Activated CD8-positive, alpha-beta memory T cell treated with anti-CD3 and anti-CD28 coated beads, Interleukin-2, amount 50 U/mL, for 24 hours (primary cell): ENCODE data around the gene COPG1.
A peak's percentile ranks its signal among the peaks of the same experiment; 100 is the strongest.

ENCODE experiments used
- DNase-seq: peaks from one replicate; pipeline ENCODE4 v3.0.0-alpha.2; 2020; ENCODE audit errors: extremely low read depth

COPG1 gene

GRCh38 chr3:129278966-129279906, 29.8 kb downstream of the COPG1 start:
- DNase-seq: peak; percentile 17

GRCh38 chr3:129280183-129280582, 30.8 kb downstream of the COPG1 start:
- DNase-seq: no peak

GRCh38 chr3:129281726-129282125, 32.3 kb downstream of the COPG1 start:
- DNase-seq: no peak

GRCh38 chr3:129282727-129283327, 33.4 kb downstream of the COPG1 start:
- no peak for DNase-seq

GRCh38 chr3:129286081-129286480, 36.7 kb downstream of the COPG1 start:
- no peak for DNase-seq

GRCh38 chr3:129288446-129288845, 39.0 kb downstream of the COPG1 start:
- no peak for DNase-seq

GRCh38 chr3:129289201-129289921, 40.0 kb downstream of the COPG1 start:
- no peak for DNase-seq

- DNase-seq: no peak
Measured at GRCh38 chr3:129291236-129291886, 42.0 kb downstream of the COPG1 start.

GRCh38 chr3:129295286-129295685, 45.9 kb downstream of the COPG1 start:
- no peak for DNase-seq

- no peak for DNase-seq
Measured at GRCh38 chr3:129304146-129304961, 54.9 kb downstream of the COPG1 start.

GRCh38 chr3:129304962-129305222, 55.5 kb downstream of the COPG1 start:
- no peak for DNase-seq

GRCh38 chr3:129305592-129306091, 56.2 kb downstream of the COPG1 start:
- no peak for DNase-seq

GRCh38 chr3:129308636-129309035, 59.2 kb downstream of the COPG1 start:
- DNase-seq: no peak

- DNase-seq: no peak
Measured at GRCh38 chr3:129310111-129311011, 61.0 kb downstream of the COPG1 start.

- no peak for DNase-seq
Measured at GRCh38 chr3:129311054-129311902, 61.9 kb downstream of the COPG1 start.

- DNase-seq: no peak
Measured at GRCh38 chr3:129312021-129312639, 62.7 kb downstream of the COPG1 start.

GRCh38 chr3:129312671-129313414, 63.4 kb downstream of the COPG1 start:
- DNase-seq: no peak

GRCh38 chr3:129313415-129313664, 63.9 kb downstream of the COPG1 start:
- no peak for DNase-seq
